Stimulated activated naive CD8-positive, alpha-beta T cell treated with anti-CD3 and anti-CD28 coated beads, Interleukin-15, Interleukin-2, amounts not matched to agents 100 U/mL and 50 U/mL, for 24 hours (primary cell): ENCODE data around the gene TRA2A.

Source experiments
- ATAC-seq: fragments of 150-1000 bp; cut with Tn5 transposase; one replicate; pipeline ENCODE4 v1.10.0; 2021
- DNase-seq: peaks from one replicate; pipeline ENCODE4 v3.0.0; 2021

TRA2A gene

GRCh38 chr7:23470330-23471105, 61.3 kb downstream of the TRA2A start, which contains the start of gene IGF2BP3:
IGF2BP3 (minus strand) TSS chr7:23470491; CDS start chr7:23470110, 381 bp downstream.
- peak; percentile 36 for ATAC-seq
- DNase-seq = peak; percentile 54

- no peak for ATAC-seq
- DNase-seq = no peak
Measured at GRCh38 chr7:23469961-23470250, 61.9 kb downstream of the TRA2A start.

- ATAC-seq = no peak
- peak; percentile 37 for DNase-seq
Measured at GRCh38 chr7:23469150-23469960, 62.4 kb downstream of the TRA2A start.

- DNase-seq (no peak), ATAC-seq (no peak)
Measured at GRCh38 chr7:23468526-23469149, 63.1 kb downstream of the TRA2A start.

- ATAC-seq (no peak), DNase-seq (peak; percentile 23)
Measured at GRCh38 chr7:23467806-23468525, 63.8 kb downstream of the TRA2A start.

- ATAC-seq (no peak), DNase-seq (no peak)
Measured at GRCh38 chr7:23467291-23467805, 64.4 kb downstream of the TRA2A start.

- DNase-seq = no peak
- no peak for ATAC-seq
Measured at GRCh38 chr7:23462846-23463245, 68.9 kb downstream of the TRA2A start.

- ATAC-seq = no peak
Measured at GRCh38 chr7:23458044-23458443, 73.7 kb downstream of the TRA2A start.

GRCh38 chr7:23456093-23456492, 75.7 kb downstream of the TRA2A start:
- ATAC-seq = no peak
- no peak for DNase-seq

More at GRCh38 chr7:23458044-23458443, 73.7 kb downstream of the TRA2A start:
- DNase-seq = no peak

- DNase-seq = no peak
- ATAC-seq = no peak
Measured at GRCh38 chr7:23454881-23455526, 76.8 kb downstream of the TRA2A start.
